ENCODE measurements around the gene ZCCHC9.

DNA sequence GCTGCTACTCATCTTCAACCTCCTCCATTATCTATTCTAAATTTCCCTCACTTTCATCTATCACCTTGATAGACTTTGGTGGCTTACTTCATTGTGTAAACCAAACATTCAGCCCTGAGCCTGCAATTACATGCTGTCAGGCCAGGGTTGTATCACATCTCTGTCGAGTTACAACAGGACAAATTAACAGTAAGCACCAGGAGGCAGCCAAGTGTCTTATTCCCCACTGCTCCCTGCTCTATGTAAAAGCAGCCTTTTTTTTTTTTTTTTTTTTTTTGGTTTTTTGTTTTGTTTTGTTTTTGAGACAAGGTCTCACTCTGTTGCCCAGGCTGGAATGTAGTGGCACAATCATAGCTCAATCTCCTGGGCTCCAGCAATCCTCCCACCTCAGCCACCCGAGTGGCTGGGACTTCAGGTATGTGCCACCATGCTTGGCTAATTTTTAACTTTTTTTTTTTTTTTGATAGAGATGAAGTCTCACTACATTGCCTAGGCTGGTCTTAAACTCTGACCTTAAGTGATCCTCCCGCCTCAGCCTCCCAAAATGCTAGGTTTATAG lies 15.2 kb upstream of the ZCCHC9 start:
- TF ChIP-seq, protein P1, sequence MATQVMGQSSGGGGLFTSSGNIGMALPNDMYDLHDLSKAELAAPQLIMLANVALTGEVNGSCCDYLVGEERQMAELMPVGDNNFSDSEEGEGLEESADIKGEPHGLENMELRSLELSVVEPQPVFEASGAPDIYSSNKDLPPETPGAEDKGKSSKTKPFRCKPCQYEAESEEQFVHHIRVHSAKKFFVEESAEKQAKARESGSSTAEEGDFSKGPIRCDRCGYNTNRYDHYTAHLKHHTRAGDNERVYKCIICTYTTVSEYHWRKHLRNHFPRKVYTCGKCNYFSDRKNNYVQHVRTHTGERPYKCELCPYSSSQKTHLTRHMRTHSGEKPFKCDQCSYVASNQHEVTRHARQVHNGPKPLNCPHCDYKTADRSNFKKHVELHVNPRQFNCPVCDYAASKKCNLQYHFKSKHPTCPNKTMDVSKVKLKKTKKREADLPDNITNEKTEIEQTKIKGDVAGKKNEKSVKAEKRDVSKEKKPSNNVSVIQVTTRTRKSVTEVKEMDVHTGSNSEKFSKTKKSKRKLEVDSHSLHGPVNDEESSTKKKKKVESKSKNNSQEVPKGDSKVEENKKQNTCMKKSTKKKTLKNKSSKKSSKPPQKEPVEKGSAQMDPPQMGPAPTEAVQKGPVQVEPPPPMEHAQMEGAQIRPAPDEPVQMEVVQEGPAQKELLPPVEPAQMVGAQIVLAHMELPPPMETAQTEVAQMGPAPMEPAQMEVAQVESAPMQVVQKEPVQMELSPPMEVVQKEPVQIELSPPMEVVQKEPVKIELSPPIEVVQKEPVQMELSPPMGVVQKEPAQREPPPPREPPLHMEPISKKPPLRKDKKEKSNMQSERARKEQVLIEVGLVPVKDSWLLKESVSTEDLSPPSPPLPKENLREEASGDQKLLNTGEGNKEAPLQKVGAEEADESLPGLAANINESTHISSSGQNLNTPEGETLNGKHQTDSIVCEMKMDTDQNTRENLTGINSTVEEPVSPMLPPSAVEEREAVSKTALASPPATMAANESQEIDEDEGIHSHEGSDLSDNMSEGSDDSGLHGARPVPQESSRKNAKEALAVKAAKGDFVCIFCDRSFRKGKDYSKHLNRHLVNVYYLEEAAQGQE (IDR thresholded peaks at IDR 0.05; ENCODE audit: borderline replicate concordance), result no peak
- TF ChIP-seq POLR2AphosphoS5 (IDR thresholded peaks at IDR 0.05) (no peak), SMC3 (conservative IDR thresholded peaks at IDR 0.05; ENCODE audit: poor library complexity) (no peak)
- TF ChIP-seq, protein P2, sequence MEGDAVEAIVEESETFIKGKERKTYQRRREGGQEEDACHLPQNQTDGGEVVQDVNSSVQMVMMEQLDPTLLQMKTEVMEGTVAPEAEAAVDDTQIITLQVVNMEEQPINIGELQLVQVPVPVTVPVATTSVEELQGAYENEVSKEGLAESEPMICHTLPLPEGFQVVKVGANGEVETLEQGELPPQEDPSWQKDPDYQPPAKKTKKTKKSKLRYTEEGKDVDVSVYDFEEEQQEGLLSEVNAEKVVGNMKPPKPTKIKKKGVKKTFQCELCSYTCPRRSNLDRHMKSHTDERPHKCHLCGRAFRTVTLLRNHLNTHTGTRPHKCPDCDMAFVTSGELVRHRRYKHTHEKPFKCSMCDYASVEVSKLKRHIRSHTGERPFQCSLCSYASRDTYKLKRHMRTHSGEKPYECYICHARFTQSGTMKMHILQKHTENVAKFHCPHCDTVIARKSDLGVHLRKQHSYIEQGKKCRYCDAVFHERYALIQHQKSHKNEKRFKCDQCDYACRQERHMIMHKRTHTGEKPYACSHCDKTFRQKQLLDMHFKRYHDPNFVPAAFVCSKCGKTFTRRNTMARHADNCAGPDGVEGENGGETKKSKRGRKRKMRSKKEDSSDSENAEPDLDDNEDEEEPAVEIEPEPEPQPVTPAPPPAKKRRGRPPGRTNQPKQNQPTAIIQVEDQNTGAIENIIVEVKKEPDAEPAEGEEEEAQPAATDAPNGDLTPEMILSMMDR (IDR thresholded peaks at IDR 0.05; ENCODE audit: poor library complexity, severe bottlenecking), result no peak

All from neural cell (in vitro differentiated cells).